Superior temporal gyrus (tissue), 1 donor: ENCODE measurements around the gene SYNE4.
"Not testable (repeated sequence)": the region's sequence is repeated elsewhere in the genome, so short reads cannot be mapped to it uniquely, and the experiment has no call there.

Experiments
- DNase-seq: peaks from one replicate; pipeline ENCODE4 v3.0.0-alpha.2; 2016; ENCODE audit errors: extremely low spot score

SYNE4 gene

GRCh38 chr19:35990156-35990555 lies 18.5 kb downstream of the SYNE4 start:
- no peak for DNase-seq

DNA sequence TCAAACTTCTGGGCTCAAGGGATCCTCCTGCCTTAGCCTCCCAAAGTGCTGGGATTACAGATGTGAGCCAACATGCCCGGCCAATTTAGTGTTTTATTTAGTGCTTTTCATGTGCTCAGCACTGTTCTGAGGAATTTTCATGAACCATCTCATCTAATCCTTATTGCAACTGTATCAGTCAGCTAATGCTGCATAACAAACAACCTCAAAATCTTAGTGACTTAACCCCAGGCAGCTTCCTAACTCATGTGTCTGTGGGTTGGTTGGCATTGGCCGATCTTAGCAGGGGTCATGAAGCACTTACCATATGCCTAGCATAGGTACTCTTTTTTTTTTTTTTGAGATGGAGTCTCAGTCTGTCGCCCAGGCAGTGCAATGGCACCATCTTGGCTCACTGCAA lies 19.8 kb downstream of the SYNE4 start:
- no peak for DNase-seq

DNA sequence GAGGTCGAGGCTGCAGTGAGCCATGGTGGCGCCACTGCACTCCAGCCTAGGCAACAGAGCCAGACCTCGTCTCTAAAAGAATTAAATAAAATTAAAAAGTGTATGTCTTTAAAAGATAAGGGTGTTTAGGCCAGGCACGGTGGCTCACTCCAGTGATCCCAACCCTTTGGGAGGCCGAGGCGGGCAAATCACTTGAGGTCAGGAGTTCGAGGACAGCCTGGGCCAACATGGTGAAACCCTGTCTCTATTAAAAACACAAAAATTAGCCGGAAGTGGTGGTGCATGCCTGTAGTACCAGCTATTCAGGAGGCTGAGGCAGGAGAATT lies 21.1 kb downstream of the SYNE4 start:
- DNase-seq: no peak

- DNase-seq: no peak
These were observed 21.7 kb downstream of the SYNE4 start for GRCh38 chr19:35986664-35987570.

- DNase-seq: no peak
These were observed 22.5 kb downstream of the SYNE4 start for GRCh38 chr19:35986111-35986510.

GRCh38 chr19:35983177-35983576 lies 25.4 kb downstream of the SYNE4 start:
- no peak for DNase-seq

GRCh38 chr19:35980997-35981396 lies 27.6 kb downstream of the SYNE4 start:
- not testable (repeated sequence) for DNase-seq

GRCh38 chr19:35978832-35979365 lies 29.7 kb downstream of the SYNE4 start:
- DNase-seq: no peak

DNA sequence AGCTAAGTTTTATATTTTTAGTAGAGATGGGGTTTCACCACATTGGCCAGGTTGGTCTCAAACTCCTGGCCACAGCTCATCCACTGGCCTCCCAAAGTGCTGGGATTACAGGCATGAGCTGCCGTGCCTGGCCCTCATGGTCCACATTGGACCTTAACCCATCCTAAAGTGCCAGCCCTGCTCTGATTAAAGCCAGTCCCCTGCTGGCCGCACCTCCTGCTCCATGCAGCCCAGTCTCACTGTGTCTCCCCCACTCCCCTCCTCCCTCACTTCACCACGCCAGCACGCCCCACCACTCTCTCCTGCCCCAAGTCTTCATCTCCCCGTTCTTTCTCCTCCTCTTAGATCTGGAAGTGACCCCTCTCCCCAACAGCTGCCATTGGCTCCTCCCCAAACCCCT lies 30.3 kb downstream of the SYNE4 start:
- no peak for DNase-seq

DNA sequence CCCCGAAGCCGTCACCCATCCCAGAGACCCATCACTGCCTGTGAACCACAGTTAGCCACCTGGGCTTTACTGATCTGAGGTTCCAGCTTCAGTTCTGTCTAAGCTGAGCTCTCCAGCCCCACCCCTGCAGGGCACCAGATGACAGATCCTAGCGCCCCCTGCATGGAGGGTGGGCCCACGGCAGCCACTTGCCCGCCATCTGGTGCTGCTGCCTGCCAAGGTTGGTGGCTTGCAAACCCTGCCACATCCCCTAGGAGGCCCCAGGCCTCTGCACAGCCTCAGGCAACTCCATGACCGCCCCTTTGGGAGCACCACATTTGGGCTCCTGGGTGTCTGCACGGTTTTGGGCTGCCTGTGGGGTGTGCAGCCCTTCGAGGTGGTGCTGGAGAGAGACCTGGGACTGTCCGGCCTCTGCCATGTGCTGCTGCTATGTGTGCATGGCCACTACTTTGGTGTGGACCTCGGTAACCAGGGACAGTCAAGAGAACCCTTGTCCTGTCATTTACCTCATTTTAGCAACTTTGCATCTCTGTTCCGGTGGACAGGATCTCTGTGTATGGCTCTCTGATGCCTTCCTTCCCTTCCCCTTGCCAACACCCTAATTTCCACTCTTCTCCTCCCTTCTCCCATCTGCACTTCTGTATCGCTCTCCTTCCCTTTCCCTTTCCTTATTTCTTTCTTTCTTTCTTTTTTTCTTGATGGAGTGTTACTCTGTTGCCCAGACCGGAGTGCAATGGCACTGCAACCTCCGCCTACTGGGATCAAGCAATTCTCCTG lies 31.0 kb downstream of the SYNE4 start:
- DNase-seq: no peak

DNA sequence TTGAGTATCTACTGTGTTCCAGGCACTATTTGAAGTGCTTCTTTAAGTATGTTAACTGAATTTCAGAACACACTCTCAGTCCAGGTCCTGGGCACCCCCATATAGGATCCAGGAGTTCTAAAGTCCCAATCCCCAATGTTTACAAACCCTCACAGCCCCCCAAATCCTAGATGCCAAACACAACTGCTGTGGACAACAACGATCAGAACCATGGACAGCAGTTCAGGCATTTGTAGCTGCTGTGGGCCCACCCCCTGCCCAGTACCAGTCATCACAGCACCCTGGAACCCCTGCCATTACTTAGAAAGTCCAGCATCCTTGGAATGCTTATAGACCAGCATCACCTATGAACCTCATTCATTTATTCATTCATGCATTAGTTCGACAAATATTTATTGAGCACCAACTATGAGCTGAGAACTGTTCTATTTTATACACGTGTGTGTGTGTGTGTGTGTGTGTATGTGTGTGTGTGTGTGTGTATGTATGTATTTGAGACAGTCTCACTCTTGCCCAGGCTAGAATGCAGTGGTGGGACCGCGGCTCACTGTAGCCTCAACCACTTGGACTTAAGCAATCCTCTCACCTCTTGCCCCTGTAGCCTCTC lies 32.9 kb downstream of the SYNE4 start:
- no peak for DNase-seq

DNA sequence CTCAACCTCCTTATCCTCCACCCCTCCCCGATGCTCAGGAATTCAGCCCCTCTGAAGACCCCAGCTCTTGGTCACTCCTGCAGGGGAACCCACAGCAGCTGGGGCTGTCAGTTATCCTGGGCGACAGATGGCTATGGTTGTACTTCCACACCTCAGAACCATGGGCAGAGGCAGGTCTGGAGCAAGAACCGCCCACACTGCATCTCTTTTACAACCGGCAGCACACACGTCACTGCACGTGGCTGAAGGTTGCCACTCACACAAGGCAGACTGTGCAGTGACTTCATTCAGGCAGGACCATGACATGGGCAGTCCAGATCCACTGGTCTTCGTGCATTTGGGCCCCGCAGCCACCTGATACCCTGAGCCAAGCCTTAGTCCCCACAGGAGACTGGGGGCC lies 35.1 kb downstream of the SYNE4 start:
- no peak for DNase-seq

DNA sequence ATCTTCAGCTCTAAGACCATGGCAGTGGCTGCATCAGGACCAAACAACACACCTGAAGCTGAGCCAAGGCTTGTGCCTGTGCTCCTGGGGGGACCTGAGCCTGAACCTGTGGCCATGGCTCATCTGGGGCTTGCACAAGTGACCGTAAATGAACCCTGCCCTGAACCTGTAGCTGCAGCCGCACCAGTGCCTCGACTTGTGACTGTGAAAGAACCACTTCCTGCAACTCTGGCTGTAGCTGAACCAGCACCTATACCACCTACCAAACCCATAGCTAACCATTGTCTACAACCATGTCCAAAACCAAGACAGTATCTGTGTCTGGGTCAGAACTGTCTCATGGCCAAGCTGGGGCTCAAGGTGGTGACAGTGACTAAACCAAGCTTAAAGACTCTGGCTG lies 41.8 kb downstream of the SYNE4 start:
- no peak for DNase-seq

GRCh38 chr19:35963514-35963913 lies 45.1 kb downstream of the SYNE4 start:
- no peak for DNase-seq

GRCh38 chr19:35960432-35960972 lies 48.1 kb downstream of the SYNE4 start:
- DNase-seq: no peak

- DNase-seq: no peak
These were observed 48.7 kb downstream of the SYNE4 start for GRCh38 chr19:35959968-35960320.

- DNase-seq: no peak
These were observed 49.3 kb downstream of the SYNE4 start for GRCh38 chr19:35959040-35959967.

DNA sequence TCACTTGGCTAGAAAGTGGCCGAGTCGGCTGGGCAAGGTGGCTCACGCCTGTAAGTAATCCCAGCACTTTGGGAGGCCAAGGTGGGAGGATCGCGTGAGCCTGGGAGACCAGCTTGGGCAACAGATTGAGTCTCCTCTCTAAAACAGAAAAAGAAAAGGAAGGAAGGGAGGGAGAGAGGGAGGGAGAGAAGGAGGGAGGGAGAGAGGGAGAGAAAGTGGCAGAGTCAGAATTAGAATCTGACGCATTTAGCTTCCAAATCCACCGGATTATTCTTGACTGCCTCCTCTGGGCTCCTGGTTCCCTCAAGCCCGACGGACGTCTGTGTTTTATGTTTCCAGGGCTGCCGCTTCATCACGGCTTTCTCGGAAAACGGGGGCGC lies 50.0 kb downstream of the SYNE4 start:
- no peak for DNase-seq

DNA sequence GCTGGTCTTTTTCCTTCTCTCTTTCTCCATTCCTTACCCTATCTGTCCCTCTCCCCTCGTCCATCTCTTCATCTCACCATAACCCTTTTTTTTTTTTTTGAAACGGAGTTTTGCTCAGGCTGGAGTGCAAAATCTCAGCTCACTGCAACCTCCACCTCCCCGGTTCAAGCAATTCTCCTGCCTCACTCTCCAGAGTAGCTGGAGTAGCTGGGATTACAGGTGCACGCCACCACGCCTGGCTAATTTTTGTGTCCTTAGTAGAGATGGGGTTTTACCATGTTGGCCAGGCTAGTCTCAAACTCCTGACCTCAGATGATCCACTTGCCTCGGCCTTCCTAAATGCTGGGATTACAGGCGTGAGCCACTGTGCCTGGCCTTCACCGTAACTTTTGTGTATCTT lies 51.2 kb downstream of the SYNE4 start:
- DNase-seq: not testable (repeated sequence)

DNA sequence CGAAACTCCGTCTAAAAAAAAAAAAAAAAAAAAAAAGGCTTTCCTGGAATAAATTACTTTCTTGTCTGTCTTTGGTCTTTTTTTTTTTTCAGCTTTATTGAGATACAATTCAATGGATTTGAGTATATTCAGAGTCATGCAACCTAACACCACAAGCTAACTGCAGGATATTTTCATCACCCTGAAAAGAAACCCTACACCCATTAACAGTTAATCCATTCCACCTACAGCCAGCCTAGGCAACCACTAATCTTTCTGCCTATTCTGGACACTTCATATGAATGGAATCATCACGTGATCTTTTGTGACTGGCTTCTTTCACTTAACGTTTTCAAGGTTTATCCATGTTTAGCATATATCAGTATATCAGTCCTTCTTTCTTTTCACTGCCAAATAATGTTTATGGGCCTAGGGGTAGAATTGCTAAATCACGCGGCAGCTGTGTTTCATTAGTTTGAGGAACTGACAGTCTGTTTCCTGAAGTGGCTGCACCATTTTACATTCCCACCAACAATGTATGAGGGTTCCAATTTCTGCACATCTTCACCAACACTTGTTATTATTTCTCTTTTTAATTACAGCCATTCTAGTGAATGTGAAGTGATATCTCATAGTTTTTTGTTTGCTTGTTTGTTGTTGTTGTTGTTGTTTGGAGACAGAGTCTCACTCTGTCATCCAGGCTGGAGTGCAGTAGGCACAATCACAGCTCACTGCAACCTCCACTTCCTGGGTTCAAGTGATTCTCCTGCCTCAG lies 52.6 kb downstream of the SYNE4 start:
- no peak for DNase-seq
